Mucosa of descending colon (tissue), 3 donors: Measurements from ENCODE around the gene TMEM63A. TPM values are rescaled to one million over a fixed set of nuclear protein-coding genes. Genes with fewer than 3 reads are reported as not detected.

Source experiments
- ATAC-seq: fragments of 200-7000 bp; cut with Tn5 transposase; one replicate; pipeline ENCODE4 v1.9.1; 2020; ENCODE audit warnings: mild to moderate bottlenecking, moderate library complexity
- DNase-seq, 3 donors: peaks; one replicate each; pipeline ENCODE4 v3.0.0-alpha.2; 2020
- H3K36me3 ChIP-seq: fragments of 200-600 bp; one replicate; pipeline ENCODE4 v1.8.0; 2021; ENCODE audit warnings: low read depth, mild to moderate bottlenecking
- H3K4me1 ChIP-seq: fragments of 200-600 bp; one replicate; pipeline ENCODE4 v1.8.0; 2021; ENCODE audit warnings: low read depth, mild to moderate bottlenecking
- H3K4me3 ChIP-seq: fragments of 200-600 bp; one replicate; pipeline ENCODE4 v1.8.0; 2021; ENCODE audit warnings: mild to moderate bottlenecking
- H3K9me3 ChIP-seq: fragments of 200-600 bp; one replicate; pipeline ENCODE4 v1.8.0; 2021; ENCODE audit warnings: mild to moderate bottlenecking
- intact Hi-C, 2 donors: fragments of 100-400 bp; cut with DNase I in 1 of 2; cut with micrococcal nuclease in 1 of 2; formaldehyde crosslinking; loops; one replicate each; pipeline versions ENCODE4 v1.11.0 to v1.11.1; 2022; cut with DNase I, micrococcal nuclease
- total RNA-seq, 3 donors: library from RNA; stranded (reverse); fragmentation: NEBNext Ultra II Directional in 2 of 3; extraction: Animal tissue kit (Norgen Biotek cat#: 25700) in 2 of 3; gene quantifications; one replicate each; pipeline versions ENCODE4 v1.2.1 to v1.2.4, GENCODE V29; 2021 to 2023
- TF ChIP-seq, protein P1 (sequence below): fragments of 200-600 bp; IDR thresholded peaks from one replicate; pipeline ENCODE4 v1.8.0; 2022; ENCODE audit warnings: antibody characterized with exemption, mild to moderate bottlenecking
- donor health status: DM: no; HTN: no; CAD: no; lungs with moderate emphysema.
- donor health status: DM: no; HTN: no; CAD: no.
- donor health status: DM: no; HTN: yes; CAD: no.

The TMEM63A gene
- total RNA-seq, 3 donors from 2014 or later: 115 to 192 (median 147) TPM

DNA sequence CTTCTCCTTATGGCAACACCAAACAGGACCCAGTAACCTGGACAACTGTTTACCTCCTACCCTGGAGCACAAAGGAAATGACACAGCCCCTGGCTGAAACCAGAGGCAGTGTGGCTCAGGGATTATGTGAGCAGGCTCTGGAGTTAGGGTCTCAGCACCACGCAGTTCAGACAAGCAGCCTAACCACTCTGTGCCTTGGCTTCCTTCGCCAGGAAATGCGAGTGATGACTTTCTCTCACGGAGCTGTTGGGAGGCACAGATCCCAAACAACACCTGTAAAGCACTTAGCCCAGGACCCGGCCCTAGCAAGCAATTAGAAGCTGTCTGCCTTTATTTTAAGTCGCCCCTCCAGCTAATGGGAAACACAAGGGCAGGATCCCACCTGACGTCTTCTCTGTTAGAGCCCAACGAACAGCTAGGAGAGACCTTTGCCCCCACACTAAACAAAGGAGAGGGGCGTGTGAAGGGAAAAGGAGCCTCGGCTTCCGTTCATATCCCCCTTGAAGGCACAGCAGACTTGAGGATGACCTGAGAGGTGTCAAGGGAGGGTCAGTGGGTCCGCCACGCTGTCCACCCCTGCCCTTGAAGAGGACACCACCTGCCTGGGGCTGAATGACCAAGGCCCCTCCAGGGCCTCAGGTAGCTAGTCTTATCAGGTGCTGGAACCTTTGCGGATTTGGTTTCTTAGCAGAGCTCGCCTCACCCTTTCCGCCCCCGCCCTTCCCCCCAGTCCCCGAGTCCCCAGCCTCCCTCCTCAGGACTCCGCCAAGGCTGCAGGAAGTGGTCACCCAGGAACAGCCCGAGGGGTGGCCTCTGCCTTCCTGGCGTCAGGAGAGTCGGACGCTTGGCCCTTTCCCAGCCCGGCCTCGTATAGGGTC, 860 bp downstream of the TMEM63A start:
- ATAC-seq: peak; percentile 51
- Histone ChIP-seq H3K9me3 (no peaks in the 10 kb centered on the region), H3K4me1 (peaks cover 53% of the 10 kb centered on the region), H3K4me3 (peak overlapping the region; percentile 84), H3K36me3 (no peaks in the 10 kb centered on the region)
- intact Hi-C loops: no loop called here
- TF ChIP-seq, protein P1, sequence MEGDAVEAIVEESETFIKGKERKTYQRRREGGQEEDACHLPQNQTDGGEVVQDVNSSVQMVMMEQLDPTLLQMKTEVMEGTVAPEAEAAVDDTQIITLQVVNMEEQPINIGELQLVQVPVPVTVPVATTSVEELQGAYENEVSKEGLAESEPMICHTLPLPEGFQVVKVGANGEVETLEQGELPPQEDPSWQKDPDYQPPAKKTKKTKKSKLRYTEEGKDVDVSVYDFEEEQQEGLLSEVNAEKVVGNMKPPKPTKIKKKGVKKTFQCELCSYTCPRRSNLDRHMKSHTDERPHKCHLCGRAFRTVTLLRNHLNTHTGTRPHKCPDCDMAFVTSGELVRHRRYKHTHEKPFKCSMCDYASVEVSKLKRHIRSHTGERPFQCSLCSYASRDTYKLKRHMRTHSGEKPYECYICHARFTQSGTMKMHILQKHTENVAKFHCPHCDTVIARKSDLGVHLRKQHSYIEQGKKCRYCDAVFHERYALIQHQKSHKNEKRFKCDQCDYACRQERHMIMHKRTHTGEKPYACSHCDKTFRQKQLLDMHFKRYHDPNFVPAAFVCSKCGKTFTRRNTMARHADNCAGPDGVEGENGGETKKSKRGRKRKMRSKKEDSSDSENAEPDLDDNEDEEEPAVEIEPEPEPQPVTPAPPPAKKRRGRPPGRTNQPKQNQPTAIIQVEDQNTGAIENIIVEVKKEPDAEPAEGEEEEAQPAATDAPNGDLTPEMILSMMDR: no peak
- DNase-seq: peak; percentile 78 to 91 (median 83)

DNA sequence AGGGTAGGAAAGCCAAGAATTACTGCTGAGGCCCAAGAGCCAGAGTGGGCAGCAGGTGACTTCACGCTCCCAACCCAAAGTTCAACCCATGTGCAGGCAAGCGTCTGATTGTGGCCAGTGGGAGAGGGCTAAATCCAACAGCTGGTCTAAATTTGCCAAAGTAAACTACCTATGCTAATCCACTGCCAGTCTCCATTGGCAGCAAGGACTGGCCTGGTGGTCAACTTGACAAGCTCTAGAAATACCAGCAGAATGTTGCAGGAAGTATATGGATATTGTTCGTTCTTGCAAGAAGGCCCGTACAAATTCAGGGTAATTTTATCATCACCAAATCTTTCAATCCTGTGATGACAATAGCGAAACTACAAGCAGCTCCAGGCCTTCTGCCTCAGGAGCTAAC, 1.5 kb downstream of the TMEM63A start:
- TF ChIP-seq, protein P1: no peak
- intact Hi-C loops: no loop called here
- peaks cover 55% of the 10 kb centered on the region for H3K4me1 ChIP-seq
- no peak overlapping the region for H3K4me3 ChIP-seq
- no peaks in the 10 kb centered on the region for H3K36me3 ChIP-seq
- H3K9me3 ChIP-seq: no peaks in the 10 kb centered on the region
- no peak for ATAC-seq
- peak in 1 of 3 donors; percentile 39 for DNase-seq

DNA sequence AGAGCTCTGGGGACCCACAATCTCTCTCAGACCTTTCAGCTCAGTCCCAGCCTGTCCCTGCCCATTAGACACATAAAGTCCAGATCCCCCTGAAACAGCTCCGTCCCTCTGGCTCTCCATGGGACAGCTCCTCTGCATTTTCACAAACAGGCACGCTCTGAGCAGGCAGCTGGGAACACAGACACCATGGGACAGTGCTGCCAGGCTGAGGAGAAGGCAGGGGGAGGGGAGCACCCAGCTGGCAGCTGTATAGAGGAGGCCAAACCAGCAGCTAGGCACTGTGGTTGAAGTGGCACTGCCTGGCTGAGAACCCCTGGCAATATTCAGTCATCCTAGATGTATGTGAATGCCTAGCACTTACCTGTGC, 2.0 kb downstream of the TMEM63A start:
- peaks cover 57% of the 10 kb centered on the region for H3K4me1 ChIP-seq
- no peak overlapping the region for H3K4me3 ChIP-seq
- no peak for ATAC-seq
- intact Hi-C loops: no loop called here
- TF ChIP-seq, protein P1: no peak
- no peaks in the 10 kb centered on the region for H3K9me3 ChIP-seq
- H3K36me3 ChIP-seq: no peaks in the 10 kb centered on the region
- peak; percentile 55 to 65 (median 64) for DNase-seq

DNA sequence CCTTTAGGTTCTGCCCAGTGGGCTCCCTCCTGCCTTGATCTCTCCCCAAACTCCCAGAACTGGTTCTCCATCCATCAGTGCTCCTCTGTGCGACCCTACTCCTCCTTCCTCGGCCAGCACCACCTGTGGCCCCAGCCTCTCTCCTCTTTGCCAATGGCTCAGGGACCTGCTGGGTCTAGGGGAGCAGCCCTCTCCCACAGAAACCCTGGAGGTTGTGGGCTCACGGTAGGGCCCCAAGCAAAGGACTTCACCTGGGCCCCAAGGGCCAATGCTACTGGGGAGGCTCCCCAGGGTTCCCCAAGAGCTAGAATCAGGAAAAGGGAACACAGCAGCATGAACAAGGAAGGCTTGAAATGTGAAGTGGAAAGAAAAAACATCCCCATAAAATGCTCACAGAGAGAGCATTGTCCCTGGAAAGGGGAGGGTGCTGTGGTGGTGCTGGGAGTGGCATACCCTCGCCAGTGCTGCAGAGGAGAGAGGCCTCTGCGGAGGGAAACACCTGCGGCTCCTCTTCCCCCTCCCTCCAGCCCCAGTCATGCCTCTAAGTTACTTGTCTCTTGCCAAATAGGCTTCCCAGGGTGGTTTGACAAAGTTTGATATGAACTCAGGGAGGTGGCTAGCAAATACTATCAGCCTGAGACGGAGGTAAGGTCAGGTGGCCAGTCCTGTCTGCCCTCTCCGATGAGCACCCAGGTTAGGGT, 2.5 kb downstream of the TMEM63A start:
- no peaks in the 10 kb centered on the region for H3K9me3 ChIP-seq
- TF ChIP-seq, protein P1: no peak
- peaks cover 61% of the 10 kb centered on the region for H3K4me1 ChIP-seq
- ATAC-seq (peak; percentile 61), DNase-seq (peak; percentile 58 to 69 (median 59))
- intact Hi-C loops: no loop called here
- H3K36me3 ChIP-seq: no peaks in the 10 kb centered on the region
- H3K4me3 ChIP-seq: no peak overlapping the region

DNA sequence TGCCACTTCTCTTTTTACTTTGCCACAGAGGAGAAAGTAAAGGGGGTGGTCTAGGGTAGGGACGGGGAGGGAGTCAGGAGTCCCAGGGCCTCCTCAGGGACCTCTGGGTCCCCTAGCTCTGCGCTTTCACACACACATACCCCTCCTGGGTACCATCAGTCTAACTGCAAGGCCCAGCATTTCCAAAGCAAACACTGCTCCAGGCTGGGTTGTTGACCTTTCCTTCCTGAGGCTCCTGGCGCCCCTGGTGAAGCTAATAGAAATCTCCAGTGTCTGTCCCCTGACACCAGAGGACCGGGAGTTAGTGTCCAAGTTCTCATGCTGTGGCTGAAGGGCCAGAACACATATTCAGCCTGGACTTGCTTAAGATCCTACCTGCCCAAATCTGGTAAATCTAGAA, 3.9 kb downstream of the TMEM63A start:
- intact Hi-C loops: no loop called here
- Histone ChIP-seq H3K36me3 (no peaks in the 10 kb centered on the region), H3K9me3 (no peaks in the 10 kb centered on the region), H3K4me1 (peaks cover 61% of the 10 kb centered on the region), H3K4me3 (no peak overlapping the region)
- TF ChIP-seq, protein P1: no peak
- peak in 2 of 3 donors; percentile 18 to 31 for DNase-seq
- no peak for ATAC-seq
